HUES64 (cell line): Measurements from ENCODE around the gene ADARB2.

ENCODE experiments used
- H3K27ac ChIP-seq: 2 replicates; pipeline ENCODE4 v1.7.0; 2013; ENCODE audit warnings: low read depth, low read length, inconsistent platforms
- H3K27me3 ChIP-seq: 2 replicates; pipeline ENCODE4 v1.6.1; 2013; ENCODE audit warnings: mild to moderate bottlenecking, low read length; ENCODE audit not compliant: insufficient read depth
- H3K36me3 ChIP-seq: 2 replicates; pipeline ENCODE4 v1.6.1; 2013; ENCODE audit warnings: mild to moderate bottlenecking, low read length; ENCODE audit not compliant: insufficient read depth
- H3K4me1 ChIP-seq: 2 replicates; pipeline ENCODE4 v1.6.1; 2013; ENCODE audit warnings: mild to moderate bottlenecking, low read length, moderate library complexity; ENCODE audit not compliant: insufficient read depth
- H3K4me3 ChIP-seq: 2 replicates; pipeline ENCODE4 v1.5.1; 2013; ENCODE audit warnings: mild to moderate bottlenecking, low read length, moderate library complexity
- H3K9ac ChIP-seq: 2 replicates; pipeline ENCODE4 v1.6.1; 2013; ENCODE audit warnings: mild to moderate bottlenecking, low read depth, low read length
- H3K9me3 ChIP-seq: 2 replicates; pipeline ENCODE4 v1.6.1; 2013; ENCODE audit warnings: low read depth, low read length; ENCODE audit not compliant: insufficient read depth
- WGBS: fragments of 150-250, 120-280 bp; methylation state at CpG from one replicate; pipeline ENCODE4 v1.1.7; 2013; ENCODE audit warnings: missing lambda C conversion rate; 5-methylcytosine and 5-hydroxymethylcytosine counted together

ADARB2 gene

DNA sequence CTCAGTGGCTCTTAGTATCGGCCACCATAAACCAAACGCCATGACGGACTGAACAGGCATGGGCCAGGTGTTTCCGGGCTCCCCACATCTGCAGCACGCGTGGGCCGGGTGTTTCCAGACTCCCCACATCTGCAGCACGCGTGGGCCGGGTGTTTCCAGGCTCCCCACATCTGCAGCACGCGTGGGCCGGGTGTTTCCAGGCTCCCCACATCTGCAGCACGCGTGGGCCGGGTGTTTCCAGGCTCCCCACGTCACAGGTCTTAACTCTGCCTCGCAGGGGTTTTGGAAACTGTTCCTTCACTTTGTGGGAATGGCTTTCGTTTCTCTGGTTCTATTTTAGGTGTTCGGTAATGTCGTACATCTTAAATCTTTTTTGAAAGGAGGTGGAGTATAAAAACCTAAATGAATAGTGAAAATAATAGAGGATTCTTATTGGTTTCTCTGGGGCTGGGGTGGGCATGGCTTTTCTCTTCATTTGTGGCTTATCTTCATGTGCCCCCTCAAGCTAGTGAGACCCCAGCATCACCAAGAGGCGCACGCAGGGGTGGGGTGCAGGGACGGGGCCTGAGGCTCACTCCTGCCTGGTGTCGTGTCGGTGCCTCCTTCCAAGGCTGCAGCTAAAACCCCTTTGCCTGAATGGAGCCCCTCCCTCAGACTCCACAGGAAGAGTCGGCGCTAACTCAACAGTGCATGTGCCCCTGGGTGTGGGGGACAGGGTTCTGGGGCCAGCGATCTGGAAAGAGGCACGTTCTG lies 554.9 kb downstream of the ADARB2 start:
- Histone ChIP-seq H3K27me3 (no peaks in the 10 kb centered on the region), H3K36me3 (no peaks in the 10 kb centered on the region), H3K4me1 (no peaks in the 10 kb centered on the region; the same call in 1 of the 2 replicates), H3K9ac (no peak overlapping the region), H3K27ac (no peak overlapping the region), H3K4me3 (no peak overlapping the region), H3K9me3 (no peaks in the 10 kb centered on the region)
- WGBS, result 89% methylated on average over 30 of the region's 30 CpGs

DNA sequence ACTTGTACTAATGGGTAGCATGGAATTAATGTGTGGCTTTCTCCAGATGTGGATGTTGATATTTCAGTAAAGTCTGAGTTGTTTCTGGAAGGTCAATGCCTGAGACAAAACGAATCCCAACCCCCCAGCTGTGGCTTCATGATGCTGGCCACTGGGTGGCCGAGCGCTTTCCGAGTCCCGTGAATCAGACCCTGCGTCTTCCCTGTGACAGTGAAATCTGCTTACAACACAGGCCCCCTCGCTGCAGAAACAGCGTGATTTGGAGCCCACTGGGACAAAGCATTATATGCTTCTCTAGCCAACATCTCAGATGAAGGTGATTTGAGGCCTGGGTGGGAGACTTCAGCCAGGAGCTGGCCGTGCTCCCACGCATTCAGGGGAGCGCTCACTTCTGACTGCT lies 556.5 kb downstream of the ADARB2 start:
- Histone ChIP-seq H3K9ac (no peak overlapping the region), H3K4me3 (no peak overlapping the region), H3K9me3 (no peaks in the 10 kb centered on the region), H3K27me3 (no peaks in the 10 kb centered on the region), H3K27ac (no peak overlapping the region), H3K36me3 (no peaks in the 10 kb centered on the region), H3K4me1 (no peaks in the 10 kb centered on the region; the same call in 1 of the 2 replicates)
- whole genome bisulfite sequencing, result 57% methylated on average over 11 of the region's 11 CpGs

DNA sequence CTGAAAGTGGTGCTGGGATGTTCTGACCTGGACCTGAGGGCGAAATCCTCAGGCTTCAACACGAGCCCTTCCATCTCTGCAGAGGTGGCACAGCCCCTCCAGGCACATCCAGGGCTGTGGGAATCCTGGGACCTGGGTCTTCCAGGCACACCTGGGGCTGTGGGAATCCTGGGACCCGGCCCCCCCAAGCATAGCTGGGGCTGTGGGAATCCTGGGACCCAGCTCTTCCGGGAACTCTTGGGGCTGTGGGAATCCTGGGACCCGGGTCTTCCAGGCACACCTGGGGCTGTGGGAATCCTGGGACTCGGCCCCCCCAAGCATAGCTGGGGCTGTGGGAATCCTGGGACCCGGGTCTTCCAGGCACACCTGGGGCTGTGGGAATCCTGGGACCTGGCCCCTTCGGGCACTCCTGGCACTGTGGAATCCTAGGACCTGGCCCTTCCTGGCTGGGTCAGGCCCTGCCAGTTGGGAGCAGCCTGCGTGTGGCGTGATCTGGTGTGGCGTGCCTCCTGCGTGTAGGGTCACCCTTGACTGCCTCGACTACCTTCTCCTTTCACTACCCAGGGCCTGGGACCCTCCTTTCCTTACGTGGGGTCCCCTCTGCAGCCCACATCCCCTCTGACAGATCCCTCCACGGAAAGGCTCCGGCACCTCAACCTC lies 557.1 kb downstream of the ADARB2 start:
- H3K9ac ChIP-seq, result no peak overlapping the region
- WGBS, result 87% methylated on average over 16 of the region's 16 CpGs
- no peak overlapping the region for H3K27ac ChIP-seq
- H3K36me3 ChIP-seq, result no peaks in the 10 kb centered on the region
- no peaks in the 10 kb centered on the region for H3K9me3 ChIP-seq
- no peaks in the 10 kb centered on the region; the same call in 1 of the 2 replicates for H3K4me1 ChIP-seq
- H3K4me3 ChIP-seq, result no peak overlapping the region
- no peaks in the 10 kb centered on the region for H3K27me3 ChIP-seq

DNA sequence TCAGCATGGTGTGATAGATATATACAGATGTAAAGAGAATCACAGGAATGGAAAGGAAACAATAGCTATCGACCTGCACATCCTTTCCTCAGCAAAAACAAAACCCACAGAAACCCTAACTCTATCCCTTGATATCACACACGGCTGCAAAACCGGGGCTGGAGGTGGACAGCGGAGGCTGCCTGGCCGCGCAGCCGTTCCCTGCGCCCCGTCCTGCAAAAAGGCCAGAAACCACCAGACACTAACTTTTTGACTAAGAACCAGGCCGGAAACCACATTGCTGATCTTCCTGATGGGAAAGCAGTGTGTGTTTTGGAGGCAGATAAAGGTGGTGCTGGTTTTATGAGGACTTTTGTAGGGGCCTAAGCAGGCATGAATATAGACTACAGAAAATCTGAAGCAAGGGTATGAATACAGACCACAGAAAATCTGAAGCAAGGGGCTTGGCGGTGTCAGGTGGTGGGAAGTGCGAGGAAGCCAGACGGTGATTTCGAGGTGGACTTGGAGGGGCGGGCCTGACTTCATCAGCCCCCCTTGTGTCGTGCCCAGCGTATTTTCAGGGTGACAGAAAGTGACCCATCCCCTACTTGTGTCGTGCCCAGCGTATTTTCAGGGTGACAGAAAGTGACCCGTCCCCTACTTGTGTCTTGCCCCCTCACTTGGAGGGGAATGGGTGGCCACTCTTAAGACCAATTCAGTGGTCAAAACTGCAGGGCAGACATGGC lies 557.8 kb downstream of the ADARB2 start:
- Histone ChIP-seq H3K36me3 (no peaks in the 10 kb centered on the region), H3K27me3 (no peaks in the 10 kb centered on the region), H3K9me3 (no peaks in the 10 kb centered on the region), H3K4me3 (no peak overlapping the region), H3K27ac (no peak overlapping the region), H3K9ac (no peak overlapping the region), H3K4me1 (no peaks in the 10 kb centered on the region; the same call in 1 of the 2 replicates)
- 93% methylated on average over 20 of the region's 20 CpGs for WGBS

DNA sequence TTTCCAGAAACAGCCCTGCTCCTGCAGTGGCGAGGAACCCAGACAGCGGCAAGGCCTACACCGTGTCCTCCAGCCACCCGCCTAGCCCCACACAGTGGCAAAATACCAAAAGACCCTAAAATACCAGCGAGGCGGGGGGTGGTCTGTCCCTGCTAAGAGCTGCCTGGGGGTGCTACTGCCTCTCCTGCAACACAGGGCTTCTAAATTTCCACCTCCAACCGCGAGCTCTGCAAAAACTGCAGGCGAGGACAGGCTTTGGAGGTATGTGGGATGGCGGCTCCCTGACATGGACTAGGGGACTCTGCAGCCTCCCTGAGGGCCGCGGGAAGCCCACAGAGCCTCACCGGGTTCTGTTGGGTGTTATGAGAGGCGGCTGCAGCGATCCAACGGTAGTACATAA lies 558.8 kb downstream of the ADARB2 start:
- Histone ChIP-seq H3K9me3 (no peaks in the 10 kb centered on the region), H3K4me3 (no peak overlapping the region), H3K27me3 (no peaks in the 10 kb centered on the region), H3K4me1 (no peaks in the 10 kb centered on the region; the same call in 1 of the 2 replicates), H3K9ac (no peak overlapping the region), H3K36me3 (no peaks in the 10 kb centered on the region), H3K27ac (no peak overlapping the region)
- WGBS, result 89% methylated on average over 16 of the region's 16 CpGs

DNA sequence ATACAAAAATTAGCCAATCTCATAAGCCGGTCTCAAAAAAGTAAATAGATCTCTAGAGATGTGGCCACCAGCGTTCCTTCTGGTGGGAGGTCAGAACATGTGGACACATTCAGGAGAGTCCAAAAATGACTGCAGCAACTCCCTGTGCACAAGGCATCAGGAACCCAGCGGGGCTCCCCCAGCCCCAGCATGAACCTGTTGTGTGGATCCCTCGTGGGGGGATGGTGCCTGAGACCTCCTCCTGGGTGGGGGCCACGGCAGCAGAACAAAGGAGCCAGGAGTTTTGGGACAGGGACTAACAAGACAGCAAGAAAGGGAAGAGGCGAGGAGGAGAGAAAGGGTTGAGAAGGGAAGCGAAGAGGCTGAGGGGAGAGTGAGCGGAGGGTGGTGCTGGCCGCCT lies 559.4 kb downstream of the ADARB2 start:
- H3K9ac ChIP-seq, result no peak overlapping the region
- H3K4me3 ChIP-seq, result no peak overlapping the region
- H3K36me3 ChIP-seq, result no peaks in the 10 kb centered on the region
- no peak overlapping the region for H3K27ac ChIP-seq
- 88% methylated on average over 9 of the region's 9 CpGs for WGBS
- H3K9me3 ChIP-seq, result no peaks in the 10 kb centered on the region
- no peaks in the 10 kb centered on the region; the same call in 1 of the 2 replicates for H3K4me1 ChIP-seq
- H3K27me3 ChIP-seq, result no peaks in the 10 kb centered on the region

DNA sequence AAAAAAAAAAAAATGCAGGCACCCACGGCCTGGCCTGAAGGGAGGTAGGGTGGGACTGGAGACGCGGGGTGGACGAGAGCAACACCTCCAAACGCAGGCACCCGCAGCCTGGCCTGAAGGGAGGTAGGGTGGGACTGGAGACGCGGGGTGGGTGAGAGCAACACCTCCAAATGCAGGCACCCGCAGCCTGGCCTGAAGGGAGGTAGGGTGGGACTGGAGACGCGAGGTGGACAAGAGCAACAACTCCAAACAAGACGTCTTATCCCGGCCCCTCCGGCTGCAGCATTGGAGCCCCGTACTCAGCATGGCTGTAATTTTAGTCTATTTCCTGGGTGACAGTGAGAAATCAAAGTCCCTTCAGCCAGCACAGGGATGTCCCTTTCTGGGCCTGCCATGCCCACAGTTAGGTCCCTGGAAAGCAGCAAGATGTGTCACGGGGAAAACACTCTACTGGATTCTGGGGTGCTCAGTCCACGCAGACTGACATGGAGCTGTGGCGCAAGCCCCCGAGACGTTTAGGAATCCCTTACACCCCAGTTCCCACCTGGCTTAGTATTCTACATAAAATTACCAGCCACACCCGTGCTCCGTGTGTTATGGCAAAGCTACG lies 561.3 kb downstream of the ADARB2 start:
- no peaks in the 10 kb centered on the region for H3K9me3 ChIP-seq
- H3K9ac ChIP-seq, result no peak overlapping the region
- H3K27ac ChIP-seq, result no peak overlapping the region
- H3K4me3 ChIP-seq, result no peak overlapping the region
- no peaks in the 10 kb centered on the region; the same call in 1 of the 2 replicates for H3K4me1 ChIP-seq
- H3K27me3 ChIP-seq, result no peaks in the 10 kb centered on the region
- WGBS, result 93% methylated on average over 23 of the region's 23 CpGs
- H3K36me3 ChIP-seq, result no peaks in the 10 kb centered on the region

DNA sequence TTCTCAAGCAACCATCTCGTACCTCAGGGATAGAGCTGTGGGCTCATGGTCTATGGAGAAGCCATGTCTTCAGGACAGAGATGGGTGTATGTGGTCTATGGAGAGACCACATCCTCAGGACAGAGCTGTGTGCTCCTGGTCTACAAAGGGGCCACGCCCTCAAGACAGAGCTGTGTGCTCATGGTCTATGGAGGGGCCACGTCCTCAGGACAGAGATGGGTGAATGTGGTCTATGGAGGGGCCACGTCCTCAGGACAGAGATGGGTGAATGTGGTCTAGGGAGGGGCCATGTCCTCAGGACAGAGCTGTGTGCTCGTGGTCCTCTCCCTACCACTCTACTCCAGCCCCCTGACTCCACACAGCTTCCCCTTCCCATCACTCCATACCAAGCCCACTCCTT lies 563.3 kb downstream of the ADARB2 start:
- Histone ChIP-seq H3K27ac (no peak overlapping the region), H3K9me3 (no peaks in the 10 kb centered on the region), H3K27me3 (no peaks in the 10 kb centered on the region), H3K4me3 (no peak overlapping the region), H3K4me1 (no peaks in the 10 kb centered on the region), H3K36me3 (no peaks in the 10 kb centered on the region), H3K9ac (no peak overlapping the region)
- 90% methylated on average over 5 of the region's 5 CpGs for WGBS

DNA sequence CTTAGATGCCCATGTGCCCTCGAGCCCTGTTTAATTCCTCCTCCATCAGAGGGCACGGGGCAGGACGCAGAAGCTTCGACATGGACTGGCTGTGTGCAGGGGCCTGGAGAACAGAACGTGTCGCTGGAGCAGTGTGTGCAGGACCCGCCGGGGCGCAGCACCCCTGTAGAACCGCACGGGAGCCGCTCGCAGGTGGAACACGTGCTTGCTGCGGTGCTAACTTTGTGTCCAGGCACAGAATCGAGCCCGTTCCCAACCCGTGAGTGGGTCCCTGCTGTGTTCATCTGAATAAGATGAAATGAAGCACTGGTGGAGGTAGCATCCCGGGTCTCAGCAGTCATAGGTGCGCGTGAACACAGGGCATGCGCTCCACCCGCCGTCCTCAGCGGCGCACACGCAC lies 564.2 kb downstream of the ADARB2 start:
- Histone ChIP-seq H3K27ac (no peak overlapping the region), H3K4me3 (no peak overlapping the region)
- 93% methylated on average over 27 of the region's 27 CpGs for WGBS

DNA sequence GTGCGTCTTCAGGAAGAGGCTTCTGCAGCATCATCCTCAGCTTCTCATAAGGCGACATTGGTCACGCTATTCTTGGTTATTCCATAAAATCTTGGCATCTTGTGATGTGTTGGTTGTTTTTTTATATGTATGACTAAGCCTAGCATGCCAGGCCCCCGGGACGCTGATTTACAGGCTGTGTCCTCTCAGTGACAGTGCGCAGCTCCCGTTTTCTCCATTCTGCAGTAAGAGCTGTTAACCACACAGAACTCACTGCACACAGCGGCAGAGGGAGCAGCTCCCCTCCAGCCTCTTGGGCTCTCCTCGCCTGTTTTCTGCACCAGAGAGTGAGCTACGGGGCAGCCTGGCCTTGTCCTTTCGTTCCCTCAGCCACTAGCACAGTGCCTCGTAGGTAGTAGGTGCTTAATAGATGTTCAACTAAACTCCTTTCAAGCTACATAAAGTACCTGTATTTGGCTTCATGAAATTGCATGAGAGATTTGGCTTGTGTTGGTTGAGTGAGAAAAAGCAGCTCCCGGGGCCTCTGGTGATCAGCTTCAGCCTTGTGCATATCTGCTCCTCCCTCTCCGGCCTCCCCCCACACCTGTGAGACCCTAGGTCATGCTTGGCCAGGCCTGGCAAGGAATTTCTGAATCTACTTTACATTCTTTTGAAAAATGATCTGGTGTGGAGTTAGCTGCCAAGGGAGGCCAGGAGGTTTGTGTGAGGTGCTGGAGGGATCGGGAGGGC lies 564.9 kb downstream of the ADARB2 start:
- 94% methylated on average over 15 of the region's 15 CpGs for WGBS
- H3K9ac ChIP-seq, result no peak overlapping the region
- H3K4me3 ChIP-seq, result no peak overlapping the region
- no peaks in the 10 kb centered on the region for H3K27me3 ChIP-seq
- no peaks in the 10 kb centered on the region for H3K4me1 ChIP-seq
- no peak overlapping the region for H3K27ac ChIP-seq
- H3K36me3 ChIP-seq, result no peaks in the 10 kb centered on the region
- no peaks in the 10 kb centered on the region for H3K9me3 ChIP-seq

More for the DNA sequence above, 564.2 kb downstream of the ADARB2 start:
- Histone ChIP-seq H3K27me3 (no peaks in the 10 kb centered on the region), H3K4me1 (no peaks in the 10 kb centered on the region), H3K36me3 (no peaks in the 10 kb centered on the region), H3K9ac (no peak overlapping the region), H3K9me3 (no peaks in the 10 kb centered on the region)
